Stimulated activated CD8-positive, alpha-beta memory T cell treated with anti-CD3 and anti-CD28 coated beads, Interleukin-2, amount 100 ng/mL, for 1 hour (primary cell): Measurements from ENCODE around the gene CD22.

Experiments used
- DNase-seq, 2 donors: peaks; one replicate each; pipeline ENCODE4 v3.0.0-alpha.2; 2020; ENCODE audit warnings: low read depth in 2 of 2

CD22 gene

GRCh38 chr19:35295792-35296462 lies 33.1 kb upstream of the CD22 start:
- DNase-seq = no peak

GRCh38 chr19:35296644-35297514 lies 32.1 kb upstream of the CD22 start:
- DNase-seq = no peak

DNA sequence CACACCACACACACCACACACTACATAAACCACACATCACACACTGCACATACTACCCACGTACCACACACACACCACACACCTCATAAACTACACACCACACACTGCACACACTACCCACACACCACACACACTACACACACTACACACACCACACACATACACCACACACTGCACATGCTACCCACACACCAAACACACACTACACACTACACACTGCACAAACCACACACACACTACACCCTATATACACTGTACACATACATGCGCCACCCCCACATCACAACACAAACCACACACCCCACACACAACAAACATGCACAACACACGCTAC lies 31.5 kb upstream of the CD22 start:
- DNase-seq = no peak

DNA sequence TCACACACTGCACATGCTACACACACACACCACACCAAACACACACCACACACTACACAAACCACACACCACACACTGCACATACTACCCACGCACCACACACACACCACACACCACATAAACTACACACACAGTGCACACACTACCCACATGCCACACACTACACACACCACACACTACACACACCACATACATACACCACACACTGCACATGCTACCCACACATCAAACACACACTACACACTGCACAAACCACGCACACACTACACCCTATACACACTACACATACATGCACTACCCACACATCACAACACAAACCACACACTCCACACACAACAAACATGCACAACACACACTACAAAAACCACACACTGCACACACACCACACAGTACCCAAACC lies 31.1 kb upstream of the CD22 start:
- no peak for DNase-seq

- DNase-seq = no peak
These were observed 30.4 kb upstream of the CD22 start for GRCh38 chr19:35298561-35298972.

GRCh38 chr19:35299523-35300338 lies 29.3 kb upstream of the CD22 start:
- DNase-seq = no peak

GRCh38 chr19:35300339-35300649 lies 28.7 kb upstream of the CD22 start:
- DNase-seq = no peak

DNA sequence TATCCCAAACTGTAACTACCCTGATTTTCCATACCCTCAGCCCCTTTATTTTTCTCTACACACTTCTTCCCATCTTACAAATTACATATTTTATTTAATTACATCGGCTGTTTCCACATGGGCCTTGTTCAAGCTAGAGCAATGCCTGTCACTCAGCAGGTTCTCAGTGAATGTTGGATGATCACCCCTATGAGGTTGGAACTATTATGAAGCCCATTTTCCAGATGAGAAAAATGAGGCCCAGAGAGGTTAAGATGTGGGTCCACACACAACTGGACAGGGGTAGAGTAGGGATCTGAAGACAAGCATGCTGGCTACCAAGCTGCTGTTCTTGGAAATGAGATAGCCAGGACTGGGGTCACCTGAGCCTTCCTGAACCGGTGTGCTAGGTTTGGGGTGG lies 27.0 kb upstream of the CD22 start:
- no peak for DNase-seq

GRCh38 chr19:35302446-35302845 lies 26.5 kb upstream of the CD22 start:
- DNase-seq = no peak

GRCh38 chr19:35303357-35303915 lies 25.6 kb upstream of the CD22 start:
- DNase-seq = no peak

DNA sequence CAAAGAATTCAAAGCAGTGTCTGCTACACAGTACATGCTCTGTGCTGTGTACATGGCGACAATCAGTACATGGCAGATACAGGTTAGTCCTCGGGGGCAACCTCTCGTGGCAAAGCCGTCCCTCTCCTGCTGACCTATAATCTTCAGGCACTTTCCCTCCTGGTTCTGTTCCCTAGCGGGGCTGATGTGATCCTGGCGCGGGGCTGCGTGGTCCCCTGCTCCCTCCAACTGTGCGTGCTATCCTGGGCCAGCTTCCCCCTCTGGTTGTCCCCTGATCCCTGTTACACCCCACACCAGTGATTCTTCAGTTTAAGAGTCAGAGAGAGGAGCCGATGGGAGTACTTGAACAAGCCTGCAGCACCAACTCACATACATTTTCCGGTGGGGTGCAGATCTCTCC lies 25.0 kb upstream of the CD22 start:
- DNase-seq = no peak

DNA sequence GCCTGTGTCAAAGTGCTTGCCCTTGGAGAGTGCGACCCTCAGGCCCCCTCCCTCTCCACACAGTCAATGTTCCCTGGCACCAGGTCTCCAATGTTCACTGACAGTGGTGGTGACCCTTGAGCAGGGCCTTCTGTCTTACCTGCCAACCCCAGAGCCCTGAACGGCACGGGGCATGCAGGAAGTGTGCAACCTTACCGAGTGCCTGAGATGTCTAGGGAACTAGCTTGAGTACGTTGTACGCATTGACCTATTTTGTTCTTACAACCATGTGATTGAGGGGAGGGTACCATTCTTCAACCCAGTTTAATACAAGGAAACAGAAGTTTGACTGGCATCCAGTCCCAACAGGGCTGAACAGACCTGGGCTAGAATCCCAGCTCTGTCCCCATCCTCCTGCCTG lies 23.8 kb upstream of the CD22 start:
- DNase-seq = no peak

- no peak for DNase-seq
These were observed 22.3 kb upstream of the CD22 start for GRCh38 chr19:35306473-35307246.

GRCh38 chr19:35307931-35308330 lies 21.1 kb upstream of the CD22 start:
- no peak for DNase-seq

DNA sequence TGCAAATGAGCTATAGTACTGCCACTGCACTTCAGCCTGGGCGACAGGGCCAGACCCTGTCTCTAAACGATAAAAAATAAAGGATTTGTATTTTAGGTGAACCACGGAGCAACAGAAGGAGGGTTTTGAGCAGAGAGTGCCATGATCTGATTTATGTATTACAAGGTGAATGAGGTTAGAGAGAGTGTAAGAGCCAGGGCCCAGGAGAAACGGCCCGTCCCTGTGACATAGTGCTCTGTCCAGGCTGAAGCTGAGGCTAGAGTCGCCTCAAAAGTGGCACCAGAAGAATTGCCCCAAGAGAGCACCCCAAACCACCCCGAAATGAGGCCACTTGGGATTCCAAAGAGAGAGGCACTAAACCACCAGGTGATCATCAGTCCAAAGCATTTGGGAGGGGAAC lies 20.1 kb upstream of the CD22 start:
- DNase-seq = no peak

DNA sequence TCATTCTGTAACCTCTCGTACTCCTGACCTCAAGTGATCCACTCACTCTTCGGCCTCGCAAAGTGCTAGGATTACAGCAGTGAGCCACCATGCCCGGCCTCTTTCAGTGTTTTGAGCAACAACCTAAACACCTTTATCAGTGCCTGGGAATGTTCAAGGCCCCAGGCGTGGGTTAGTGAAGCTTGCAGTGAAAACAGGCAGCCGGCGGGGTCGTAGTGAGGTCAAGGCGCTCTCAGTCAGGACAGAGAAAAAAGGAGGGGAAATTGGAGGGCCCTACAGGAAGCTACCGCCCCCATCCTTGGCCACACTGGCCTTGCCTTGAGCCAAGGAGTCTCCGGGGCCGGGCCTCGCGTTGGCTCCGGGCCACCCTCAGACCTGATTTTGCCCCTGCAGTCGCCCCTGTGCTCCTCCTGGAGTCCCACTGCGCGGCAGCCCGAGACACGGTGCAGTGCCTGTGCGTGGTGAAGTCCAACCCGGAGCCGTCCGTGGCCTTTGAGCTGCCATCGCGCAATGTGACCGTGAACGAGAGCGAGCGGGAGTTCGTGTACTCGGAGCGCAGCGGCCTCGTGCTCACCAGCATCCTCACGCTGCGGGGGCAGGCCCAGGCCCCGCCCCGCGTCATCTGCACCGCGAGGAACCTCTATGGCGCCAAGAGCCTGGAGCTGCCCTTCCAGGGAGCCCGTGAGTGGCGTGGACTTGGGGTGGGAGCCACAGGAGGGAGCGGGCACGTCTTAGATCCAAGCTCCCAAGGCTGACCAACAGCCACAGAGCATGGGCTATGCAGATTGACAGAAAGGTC lies 19.3 kb upstream of the CD22 start:
- no peak for DNase-seq

DNA sequence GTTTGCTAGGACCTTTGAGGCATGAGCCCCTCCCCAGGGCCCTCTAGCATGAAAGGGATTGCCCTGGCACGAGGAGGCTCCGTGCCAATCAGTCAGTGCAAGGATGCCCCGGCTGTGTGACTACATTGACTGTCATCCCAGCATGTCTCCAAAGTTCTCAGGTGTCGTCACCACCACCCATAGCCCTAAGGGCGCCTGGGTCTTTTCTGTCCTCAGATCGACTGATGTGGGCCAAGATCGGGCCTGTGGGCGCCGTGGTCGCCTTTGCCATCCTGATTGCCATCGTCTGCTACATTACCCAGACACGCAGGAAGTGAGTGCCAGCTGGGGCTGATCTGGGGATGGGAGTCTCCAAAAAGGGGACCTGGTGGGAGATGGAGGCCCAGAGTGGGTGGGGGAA lies 18.7 kb upstream of the CD22 start:
- no peak for DNase-seq

GRCh38 chr19:35310811-35311465 lies 18.0 kb upstream of the CD22 start:
- no peak for DNase-seq

- no peak for DNase-seq
These were observed 16.9 kb upstream of the CD22 start for GRCh38 chr19:35311901-35312665.

GRCh38 chr19:35313587-35313986 lies 15.4 kb upstream of the CD22 start:
- no peak for DNase-seq
